Measurements from ENCODE around the gene METRN. TPM values are rescaled to one million over a fixed set of nuclear protein-coding genes. Genes with fewer than 3 reads are reported as not detected.

Gene METRN
- total RNA-seq, 2 experiments from 2014 or later = 2.6 to 3.2 TPM

- no peaks in the 10 kb centered on the region for H3K9me3 Mint-ChIP-seq
- H3K36me3 ChIP-seq (ENCODE audit: insufficient read depth, low read length) = peaks cover 29% of the 10 kb centered on the region
- H3K4me1 ChIP-seq (ENCODE audit: insufficient read depth, low read length) = peaks cover 66% of the 10 kb centered on the region
- H3K36me3 Mint-ChIP-seq (ENCODE audit: low read depth) = peaks cover 19% of the 10 kb centered on the region
- ChIA-PET POLR2A (interaction anchor here (0.9 to 1.9 kb wide), 6 partner anchors 8 to 296 kb away, joined by 3 to 12 read pairs (median 5); partner anchors contain the start of genes RHBDL1 and RHOT2), CTCF (no interaction called here)
- peak overlapping the region; percentile 33 for H3K27ac Mint-ChIP-seq
- H3K9me3 ChIP-seq (ENCODE audit: control insufficient read depth in 1 of 2, insufficient read depth in 1 of 2, low read length in 2 of 2) = no peaks in the 10 kb centered on the region
- ATAC-seq (ENCODE audit: poor library complexity) (no peak), DNase-seq (peak in 1 of 14 experiments; percentile 54)
- peak overlapping the region; percentile 43 for H3K4me3 ChIP-seq (ENCODE audit: low read length)
- intact Hi-C loops (cut with DNase I, micrococcal nuclease) = loop anchor here in 1 of 2 experiments (1.0 kb wide), 1 partner anchor 47 kb away; the partner anchor contains the start of gene METTL26
- H3K27me3 Mint-ChIP-seq = no peaks in the 10 kb centered on the region
- no peak for TF ChIP-seq CTCF (IDR thresholded peaks at IDR 0.05)
- no peaks in the 10 kb centered on the region for H3K27me3 ChIP-seq (ENCODE audit: control insufficient read depth in 1 of 2, insufficient read depth in 2 of 2, low read length in 2 of 2)
- H3K27ac ChIP-seq (ENCODE audit: low read depth in 1 of 2, low read length in 2 of 2) = peak overlapping the region; percentile 41 to 57
- peak overlapping the region; percentile 83 for H3K4me3 Mint-ChIP-seq
- H3K4me1 Mint-ChIP-seq (ENCODE audit: low read depth) = peaks cover 15% of the 10 kb centered on the region
Observed at GRCh38 chr16:683396-684070, 31.4 kb upstream of the METRN start.

- DNase-seq = peak; percentile 90 to 99 (median 96)
- peaks cover 69% of the 10 kb centered on the region for H3K4me1 ChIP-seq (ENCODE audit: insufficient read depth, low read length)
- intact Hi-C loops (cut with DNase I, micrococcal nuclease) = loop anchor here in 1 of 2 experiments (1.0 kb wide), 1 partner anchor 48 kb away; the partner anchor contains the start of gene METTL26
- peak within 1 kb of the TSS; percentile 62 to 70 for H3K27ac ChIP-seq (ENCODE audit: low read depth in 1 of 2, low read length in 2 of 2)
- ATAC-seq (ENCODE audit: poor library complexity) = peak; percentile 59
- no peak for TF ChIP-seq CTCF (IDR thresholded peaks at IDR 0.05)
- ChIA-PET POLR2A (interaction anchor here (0.9 to 1.9 kb wide), 6 partner anchors 9 to 295 kb away, joined by 3 to 12 read pairs (median 5); partner anchors contain the start of genes RHBDL1 and RHOT2), CTCF (no interaction called here)
- peaks cover 9% of the 10 kb centered on the region for H3K4me1 Mint-ChIP-seq (ENCODE audit: low read depth)
- H3K9me3 Mint-ChIP-seq = no peaks in the 10 kb centered on the region
- peaks cover 29% of the 10 kb centered on the region for H3K36me3 ChIP-seq (ENCODE audit: insufficient read depth, low read length)
- H3K4me3 ChIP-seq (ENCODE audit: low read length) = peak within 1 kb of the TSS; percentile 63
- no peaks in the 10 kb centered on the region for H3K27me3 ChIP-seq (ENCODE audit: control insufficient read depth in 1 of 2, insufficient read depth in 2 of 2, low read length in 2 of 2)
- H3K27ac Mint-ChIP-seq = peak within 1 kb of the TSS; percentile 42
- H3K9me3 ChIP-seq (ENCODE audit: control insufficient read depth in 1 of 2, insufficient read depth in 1 of 2, low read length in 2 of 2) = no peaks in the 10 kb centered on the region
- peak within 1 kb of the TSS; percentile 83 for H3K4me3 Mint-ChIP-seq
- no peaks in the 10 kb centered on the region for H3K27me3 Mint-ChIP-seq
- peaks cover 19% of the 10 kb centered on the region for H3K36me3 Mint-ChIP-seq (ENCODE audit: low read depth)
Observed at GRCh38 chr16:684071-684794, 30.7 kb upstream of the METRN start, which contains the start of gene JMJD8. JMJD8 (minus strand) TSS chr16:684334; CDS start chr16:684319, 15 bp downstream.

GRCh38 chr16:684961-685696 lies 29.8 kb upstream of the METRN start:
- H3K4me3 ChIP-seq (ENCODE audit: low read length) = no peak overlapping the region
- H3K27ac ChIP-seq (ENCODE audit: low read depth in 1 of 2, low read length in 2 of 2) = no peak overlapping the region
- no peak for TF ChIP-seq CTCF (IDR thresholded peaks at IDR 0.05)
- peaks cover 70% of the 10 kb centered on the region for H3K4me1 ChIP-seq (ENCODE audit: insufficient read depth, low read length)
- Mint-ChIP-seq H3K27ac (no peak overlapping the region), H3K36me3 (ENCODE audit: low read depth) (peaks cover 21% of the 10 kb centered on the region), H3K27me3 (no peaks in the 10 kb centered on the region), H3K9me3 (no peaks in the 10 kb centered on the region), H3K4me3 (no peak overlapping the region), H3K4me1 (ENCODE audit: low read depth) (peaks cover 13% of the 10 kb centered on the region)
- POLR2A ChIA-PET = interaction anchor here (1.8 to 1.9 kb wide), 2 partner anchors 10 to 17 kb away, joined by 7 to 12 read pairs; partner anchors contain the start of gene RHOT2
- intact Hi-C loops (cut with DNase I, micrococcal nuclease) = loop anchor here in 1 of 2 experiments (1.0 kb wide), 1 partner anchor 49 kb away; the partner anchor contains the start of gene METTL26
- CTCF ChIA-PET = no interaction called here
- DNase-seq (peak in 1 of 14 experiments; percentile 60), ATAC-seq (ENCODE audit: poor library complexity) (no peak)
- peaks cover 29% of the 10 kb centered on the region for H3K36me3 ChIP-seq (ENCODE audit: insufficient read depth, low read length)
- H3K9me3 ChIP-seq (ENCODE audit: control insufficient read depth in 1 of 2, insufficient read depth in 1 of 2, low read length in 2 of 2) = no peaks in the 10 kb centered on the region
- H3K27me3 ChIP-seq (ENCODE audit: control insufficient read depth in 1 of 2, insufficient read depth in 2 of 2, low read length in 2 of 2) = no peaks in the 10 kb centered on the region
